Cardiac muscle cell (in vitro differentiated cells and primary cell): ENCODE data around the gene PRKCA. TPM values are rescaled to one million over a fixed set of nuclear protein-coding genes. Genes with fewer than 3 reads are reported as not detected.

Source experiments
- DNase-seq, 2 donors: peaks; one replicate each; pipeline versions ENCODE4 v3.0.0 to v3.0.0-alpha.2; 2010 to 2017; ENCODE audit warnings: low read depth in 1 of 2, low spot score in 1 of 2
- H3K27ac ChIP-seq: fragments of 200-600 bp; sonication (generic); 2 replicates; pipeline ENCODE4 v1.5.1; 2016
- H3K27me3 ChIP-seq: fragments of 200-600 bp; sonication (generic); 2 replicates; pipeline ENCODE4 v1.6.0; 2016; ENCODE audit warnings: control low read depth
- H3K36me3 ChIP-seq: fragments of 200-600 bp; sonication (generic); 2 replicates; pipeline ENCODE4 v1.5.1; 2016; ENCODE audit warnings: control low read depth
- H3K4me1 ChIP-seq: fragments of 200-600 bp; sonication (generic); 2 replicates; pipeline ENCODE4 v1.8.1; 2017; ENCODE audit warnings: low read depth, mild to moderate bottlenecking, mixed run types
- H3K4me3 ChIP-seq: fragments of 200-600 bp; sonication (generic); 2 replicates; pipeline ENCODE4 v1.5.1; 2016; ENCODE audit warnings: mild to moderate bottlenecking
- H3K9me3 ChIP-seq: fragments of 200-600 bp; sonication (generic); 2 replicates; pipeline ENCODE4 v1.5.1; 2017; ENCODE audit warnings: low read depth, mild to moderate bottlenecking, control low read depth
- CTCF ChIP-seq: IDR thresholded peaks from 2 replicates; pipeline ENCODE4 v1.5.1; 2012; ENCODE audit warnings: low read depth, mild to moderate bottlenecking, low read length
- polyA plus RNA-seq: library from polyadenylated mRNA; unstranded; fragments of >200 nt; fragmentation: Nextera tagmentation; extraction: Ambion mirVana; gene quantifications from 2 replicates; pipeline ENCODE4 v1.2.1, GENCODE V29; 2016
- total RNA-seq: library from RNA; depleted of rRNA; stranded (reverse); fragments of >200 nt; gene quantifications from 2 replicates; pipeline ENCODE4 v1.2.3, GENCODE V29; 2016

PRKCA gene
- total and polyA plus RNA-seq, 2 experiments from 2014 or later: 3.1 to 10.3 TPM

- Histone ChIP-seq H3K27me3 (no peaks in the 10 kb centered on the region), H3K4me1 (no peaks in the 10 kb centered on the region), H3K36me3 (no peaks in the 10 kb centered on the region), H3K9me3 (no peaks in the 10 kb centered on the region), H3K4me3 (no peak overlapping the region), H3K27ac (no peak overlapping the region)
- no peak for DNase-seq
- TF ChIP-seq CTCF: no peak
Observed at GRCh38 chr17:66814026-66814425, 511.6 kb downstream of the PRKCA start.

DNA sequence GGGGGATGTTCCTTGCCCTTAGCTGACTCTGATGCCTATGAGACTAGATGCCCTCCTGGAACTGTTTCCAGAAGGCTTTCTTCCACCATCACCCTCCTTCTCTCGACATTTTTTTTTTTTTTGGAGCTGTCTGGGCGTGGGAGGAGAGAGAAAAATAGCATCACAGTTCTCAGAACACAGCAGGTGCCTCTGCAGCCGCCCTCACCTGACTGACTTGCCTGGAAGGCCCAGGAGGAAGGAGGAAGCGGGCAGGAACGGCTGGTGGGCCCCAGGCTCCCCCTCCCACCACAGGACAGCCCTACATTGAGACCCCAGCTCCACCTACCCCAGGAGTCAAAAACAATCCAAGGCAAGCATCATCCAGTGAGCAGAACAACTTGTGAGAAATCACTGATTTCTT lies 512.2 kb downstream of the PRKCA start:
- TF ChIP-seq CTCF: no peak
- H3K9me3 ChIP-seq: no peaks in the 10 kb centered on the region
- no peaks in the 10 kb centered on the region for H3K27me3 ChIP-seq
- no peaks in the 10 kb centered on the region for H3K4me1 ChIP-seq
- no peaks in the 10 kb centered on the region for H3K36me3 ChIP-seq
- DNase-seq: no peak
- no peak overlapping the region for H3K4me3 ChIP-seq
- H3K27ac ChIP-seq: no peak overlapping the region

DNA sequence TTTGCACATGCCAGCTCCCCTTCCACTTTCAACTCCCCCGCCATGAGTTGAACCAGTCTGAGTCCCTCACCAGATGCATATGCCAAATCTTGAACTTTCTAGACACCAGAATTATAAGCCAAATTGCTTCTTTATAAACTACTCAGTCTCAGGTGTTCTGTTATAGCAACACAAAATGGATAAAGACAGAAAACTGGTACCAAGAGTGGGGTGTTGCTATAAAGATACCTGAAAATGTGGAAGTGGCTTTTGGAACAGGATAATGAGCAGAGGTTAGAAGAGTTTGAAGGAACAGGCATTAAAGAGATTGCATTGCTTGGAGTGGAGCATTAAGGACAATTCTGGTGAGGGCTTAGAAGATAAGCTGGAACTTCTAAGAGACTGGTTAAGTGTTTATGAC lies 515.3 kb downstream of the PRKCA start:
- Histone ChIP-seq H3K4me1 (no peaks in the 10 kb centered on the region), H3K27ac (no peak overlapping the region), H3K36me3 (no peaks in the 10 kb centered on the region), H3K9me3 (no peaks in the 10 kb centered on the region), H3K27me3 (no peaks in the 10 kb centered on the region), H3K4me3 (no peak overlapping the region)
- TF ChIP-seq CTCF: no peak
- DNase-seq: no peak

DNA sequence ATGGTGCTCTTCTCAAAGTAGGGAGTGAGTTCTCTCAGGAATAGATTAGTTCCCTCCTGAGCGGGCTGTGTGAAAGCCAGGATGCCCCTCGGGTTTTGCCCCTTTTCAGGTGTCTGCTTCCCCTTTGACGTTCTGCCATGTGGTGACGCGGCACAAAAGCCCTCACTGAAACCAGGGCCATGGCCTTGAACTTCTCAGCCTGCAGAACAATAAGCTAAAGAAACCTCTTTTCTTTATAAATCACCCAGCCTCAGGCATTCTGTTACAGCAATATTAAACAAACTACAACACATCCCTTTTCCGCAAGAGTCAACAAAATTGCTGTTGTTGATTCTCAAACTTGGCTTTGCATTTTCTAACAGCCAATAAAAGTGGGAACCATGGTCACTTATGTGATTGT lies 517.1 kb downstream of the PRKCA start:
- H3K27me3 ChIP-seq: no peaks in the 10 kb centered on the region
- H3K4me3 ChIP-seq: no peak overlapping the region
- no peaks in the 10 kb centered on the region for H3K9me3 ChIP-seq
- no peaks in the 10 kb centered on the region for H3K36me3 ChIP-seq
- H3K27ac ChIP-seq: no peak overlapping the region
- no peak for DNase-seq
- no peaks in the 10 kb centered on the region for H3K4me1 ChIP-seq
- TF ChIP-seq CTCF: no peak

DNA sequence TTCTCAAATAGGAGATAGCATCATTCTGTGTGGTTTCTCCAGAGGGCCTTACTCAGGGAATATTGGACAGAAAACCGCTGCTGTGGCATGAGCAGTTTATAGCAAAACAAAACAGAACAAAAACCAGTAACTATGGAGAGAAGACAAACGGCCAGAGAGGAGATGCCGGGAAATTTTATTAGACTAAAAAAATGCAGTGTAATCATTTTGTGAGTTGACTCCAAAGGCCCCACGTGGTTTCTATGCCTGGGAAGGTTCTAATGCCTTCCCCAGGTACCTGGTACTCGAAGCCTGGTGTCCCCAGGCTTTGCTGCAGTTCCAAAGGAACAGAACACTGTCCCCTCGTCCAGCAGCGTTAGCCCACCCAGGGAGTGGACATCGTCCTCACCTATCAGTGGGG lies 519.6 kb downstream of the PRKCA start:
- Histone ChIP-seq H3K4me1 (no peaks in the 10 kb centered on the region), H3K4me3 (no peak overlapping the region), H3K27ac (no peak overlapping the region), H3K27me3 (no peaks in the 10 kb centered on the region), H3K36me3 (no peaks in the 10 kb centered on the region), H3K9me3 (no peaks in the 10 kb centered on the region)
- no peak for TF ChIP-seq CTCF
- no peak for DNase-seq

GRCh38 chr17:66826856-66827255 lies 524.4 kb downstream of the PRKCA start:
- H3K4me1 ChIP-seq: no peaks in the 10 kb centered on the region
- no peaks in the 10 kb centered on the region for H3K9me3 ChIP-seq
- H3K36me3 ChIP-seq: no peaks in the 10 kb centered on the region
- H3K27ac ChIP-seq: no peak overlapping the region
- no peak for TF ChIP-seq CTCF
- no peaks in the 10 kb centered on the region for H3K27me3 ChIP-seq
- H3K4me3 ChIP-seq: no peak overlapping the region
- DNase-seq: no peak
